GM06990 (cell line): ENCODE measurements around the gene SVOP.
"Not testable (repeated sequence)": the region's sequence is repeated elsewhere in the genome, so short reads cannot be mapped to it uniquely, and the experiment has no call there.

Source experiments
- DNase-seq: peaks from one replicate; pipeline ENCODE4 v3.0.0-alpha.2; 2011; ENCODE audit not compliant: insufficient read length; ENCODE audit errors: extremely low read depth
- H3K27me3 ChIP-seq: replicated peaks from 2 replicates; pipeline ENCODE4 v1.6.0; 2011; ENCODE audit warnings: low read length; ENCODE audit not compliant: control insufficient read depth, insufficient read depth
- H3K36me3 ChIP-seq: 2 replicates; pipeline ENCODE4 v1.5.1; 2011; ENCODE audit warnings: low read length; ENCODE audit not compliant: control insufficient read depth, insufficient read depth
- H3K4me3 ChIP-seq: replicated peaks from 2 replicates; pipeline ENCODE4 v1.5.1; 2011; ENCODE audit warnings: low read depth, mild to moderate bottlenecking, control low read depth, low read length
- TF ChIP-seq, protein P1 (sequence below): IDR thresholded peaks from 2 replicates; pipeline ENCODE4 v1.5.1; 2011; ENCODE audit warnings: low read length, control low read depth, mild to moderate bottlenecking, inconsistent platforms; ENCODE audit not compliant: insufficient read depth, poor library complexity, severe bottlenecking

Gene SVOP

GRCh38 chr12:109009766-109010165 is 11.1 kb downstream of the SVOP start:
- no peak for DNase-seq
- TF ChIP-seq, protein P1, sequence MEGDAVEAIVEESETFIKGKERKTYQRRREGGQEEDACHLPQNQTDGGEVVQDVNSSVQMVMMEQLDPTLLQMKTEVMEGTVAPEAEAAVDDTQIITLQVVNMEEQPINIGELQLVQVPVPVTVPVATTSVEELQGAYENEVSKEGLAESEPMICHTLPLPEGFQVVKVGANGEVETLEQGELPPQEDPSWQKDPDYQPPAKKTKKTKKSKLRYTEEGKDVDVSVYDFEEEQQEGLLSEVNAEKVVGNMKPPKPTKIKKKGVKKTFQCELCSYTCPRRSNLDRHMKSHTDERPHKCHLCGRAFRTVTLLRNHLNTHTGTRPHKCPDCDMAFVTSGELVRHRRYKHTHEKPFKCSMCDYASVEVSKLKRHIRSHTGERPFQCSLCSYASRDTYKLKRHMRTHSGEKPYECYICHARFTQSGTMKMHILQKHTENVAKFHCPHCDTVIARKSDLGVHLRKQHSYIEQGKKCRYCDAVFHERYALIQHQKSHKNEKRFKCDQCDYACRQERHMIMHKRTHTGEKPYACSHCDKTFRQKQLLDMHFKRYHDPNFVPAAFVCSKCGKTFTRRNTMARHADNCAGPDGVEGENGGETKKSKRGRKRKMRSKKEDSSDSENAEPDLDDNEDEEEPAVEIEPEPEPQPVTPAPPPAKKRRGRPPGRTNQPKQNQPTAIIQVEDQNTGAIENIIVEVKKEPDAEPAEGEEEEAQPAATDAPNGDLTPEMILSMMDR, result no peak
- Histone ChIP-seq H3K4me3 (no peak overlapping the region), H3K36me3 (no peaks in the 10 kb centered on the region), H3K27me3 (no peaks in the 10 kb centered on the region; the same call in none of the 2 replicates)

- no peak for DNase-seq
- TF ChIP-seq, protein P1, result no peak
- Histone ChIP-seq H3K4me3 (no peak overlapping the region), H3K36me3 (no peaks in the 10 kb centered on the region), H3K27me3 (no peaks in the 10 kb centered on the region; the same call in none of the 2 replicates)
These were observed 16.9 kb downstream of the SVOP start for GRCh38 chr12:109004017-109004416.

DNA sequence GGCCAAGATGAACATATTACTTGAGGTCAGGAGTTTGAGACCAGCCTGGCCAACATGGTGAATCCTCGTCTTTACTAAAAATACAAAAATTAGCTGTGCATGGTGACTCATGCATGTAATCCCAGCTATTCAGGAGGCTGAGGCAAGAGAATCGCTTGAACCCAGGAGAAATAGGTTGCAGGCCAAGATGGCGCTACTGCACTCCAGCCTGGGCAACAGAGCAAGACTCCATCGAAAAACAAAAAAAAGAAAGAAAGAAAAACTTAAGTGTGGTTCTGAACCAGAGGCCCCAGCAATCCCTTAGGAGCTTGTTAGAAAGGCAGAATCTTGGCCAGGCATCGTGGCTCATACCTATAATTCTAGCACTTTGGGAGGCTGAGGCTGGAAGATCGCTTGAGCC is 24.5 kb downstream of the SVOP start:
- H3K27me3 ChIP-seq, result no peaks in the 10 kb centered on the region
- H3K4me3 ChIP-seq, result no peak overlapping the region
- DNase-seq, result no peak
- TF ChIP-seq, protein P1, result no peak
- H3K36me3 ChIP-seq, result no peaks in the 10 kb centered on the region

- H3K27me3 ChIP-seq, result no peaks in the 10 kb centered on the region
- no peak for DNase-seq
- TF ChIP-seq, protein P1, result no peak
- no peak overlapping the region for H3K4me3 ChIP-seq
- no peaks in the 10 kb centered on the region for H3K36me3 ChIP-seq
These were observed 25.4 kb downstream of the SVOP start for GRCh38 chr12:108995370-108995992.

DNA sequence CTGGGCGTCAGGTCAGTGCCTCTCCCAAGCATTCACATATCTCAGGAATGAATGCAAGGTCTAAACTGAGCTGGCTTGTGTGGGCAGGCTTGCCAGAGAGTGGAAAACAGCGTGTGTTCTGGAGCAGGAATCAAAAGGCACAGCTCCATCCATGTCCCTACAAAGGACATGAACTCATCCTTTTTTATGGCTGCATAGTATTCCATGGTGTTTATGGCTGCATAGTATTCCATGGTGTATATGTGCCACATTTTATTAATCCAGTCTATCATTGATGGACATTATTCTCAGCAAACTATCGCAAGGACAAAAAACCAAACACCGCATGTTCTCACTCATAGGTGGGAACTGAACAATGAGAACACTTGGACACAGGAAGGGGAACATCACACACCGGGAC is 30.8 kb downstream of the SVOP start:
- H3K4me3 ChIP-seq, DNase-seq, H3K27me3 ChIP-seq, H3K36me3 ChIP-seq: not testable (repeated sequence)

DNA sequence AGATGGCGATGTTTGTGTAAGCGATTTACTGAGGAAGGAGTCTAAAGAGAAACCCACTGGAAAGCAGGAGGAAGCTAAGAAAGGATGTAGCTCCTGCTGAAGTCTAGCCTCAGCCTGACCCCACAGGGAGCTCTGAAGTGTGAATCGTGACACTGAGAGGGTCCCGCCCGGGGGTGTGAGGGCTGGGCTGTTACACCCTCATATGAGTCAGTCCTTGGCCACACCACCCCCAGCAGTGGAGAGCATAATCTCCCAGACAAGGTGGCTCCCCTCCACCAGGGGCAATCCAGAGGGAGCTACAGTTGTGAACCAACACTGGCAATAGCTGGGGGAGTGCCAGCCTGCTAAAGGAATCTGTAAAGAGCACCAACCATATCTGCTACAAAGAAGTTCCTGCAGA is 31.5 kb downstream of the SVOP start:
- H3K4me3 ChIP-seq, result no peak overlapping the region
- no peaks in the 10 kb centered on the region for H3K36me3 ChIP-seq
- H3K27me3 ChIP-seq, result no peaks in the 10 kb centered on the region
- DNase-seq, result no peak
- TF ChIP-seq, protein P1, result no peak
